Mammary epithelial cell (primary cell): ENCODE measurements around the gene DMRTA1.
"Not testable (repeated sequence)": the region's sequence is repeated elsewhere in the genome, so short reads cannot be mapped to it uniquely, and the experiment has no call there.

ENCODE experiments used
- EZH2 ChIP-seq: IDR thresholded peaks from 2 replicates; pipeline ENCODE4 v1.6.1; 2012; ENCODE audit warnings: low read length, inconsistent platforms, borderline replicate concordance
- TF ChIP-seq, protein P1 (sequence below), 2 donors: IDR thresholded peaks in 1 of 2; conservative IDR thresholded peaks in 1 of 2; 2 replicates each; pipeline ENCODE4 v1.5.1; 2011 to 2012; ENCODE audit warnings: inconsistent platforms in 2 of 2, low read length in 2 of 2, mild to moderate bottlenecking in 2 of 2, control low read depth in 1 of 2, low read depth in 1 of 2; ENCODE audit not compliant: insufficient read depth in 1 of 2; ENCODE audit errors: extremely low read depth in 1 of 2

DNA sequence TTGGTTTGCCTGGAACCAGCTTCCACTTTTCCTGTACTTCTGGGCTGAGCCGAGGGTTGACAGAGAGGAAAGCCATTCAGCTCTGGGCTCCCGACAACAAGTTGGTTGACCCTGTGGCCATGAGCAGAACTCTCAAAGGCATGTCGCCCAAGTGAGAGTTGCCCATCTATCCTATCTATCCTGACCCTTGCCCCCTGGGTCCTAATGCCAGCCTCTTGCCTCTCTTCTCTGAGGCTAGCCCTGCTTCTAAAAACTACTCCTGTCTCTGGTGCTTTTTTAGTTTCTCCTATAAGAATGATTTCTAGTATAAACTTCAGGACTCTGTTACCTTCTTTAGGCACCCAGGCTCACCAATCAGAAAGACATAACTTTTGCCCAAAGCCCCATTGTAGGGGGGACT is 11.4 kb upstream of the DMRTA1 start:
- TF ChIP-seq, protein P1, sequence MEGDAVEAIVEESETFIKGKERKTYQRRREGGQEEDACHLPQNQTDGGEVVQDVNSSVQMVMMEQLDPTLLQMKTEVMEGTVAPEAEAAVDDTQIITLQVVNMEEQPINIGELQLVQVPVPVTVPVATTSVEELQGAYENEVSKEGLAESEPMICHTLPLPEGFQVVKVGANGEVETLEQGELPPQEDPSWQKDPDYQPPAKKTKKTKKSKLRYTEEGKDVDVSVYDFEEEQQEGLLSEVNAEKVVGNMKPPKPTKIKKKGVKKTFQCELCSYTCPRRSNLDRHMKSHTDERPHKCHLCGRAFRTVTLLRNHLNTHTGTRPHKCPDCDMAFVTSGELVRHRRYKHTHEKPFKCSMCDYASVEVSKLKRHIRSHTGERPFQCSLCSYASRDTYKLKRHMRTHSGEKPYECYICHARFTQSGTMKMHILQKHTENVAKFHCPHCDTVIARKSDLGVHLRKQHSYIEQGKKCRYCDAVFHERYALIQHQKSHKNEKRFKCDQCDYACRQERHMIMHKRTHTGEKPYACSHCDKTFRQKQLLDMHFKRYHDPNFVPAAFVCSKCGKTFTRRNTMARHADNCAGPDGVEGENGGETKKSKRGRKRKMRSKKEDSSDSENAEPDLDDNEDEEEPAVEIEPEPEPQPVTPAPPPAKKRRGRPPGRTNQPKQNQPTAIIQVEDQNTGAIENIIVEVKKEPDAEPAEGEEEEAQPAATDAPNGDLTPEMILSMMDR (conservative IDR thresholded peaks at IDR 0.05 in 1 of 2, IDR thresholded peaks at IDR 0.05 in 1 of 2; ENCODE audit: extremely low read depth in 1 of 2, insufficient read depth in 1 of 2, low read depth in 1 of 2, low read length in 2 of 2), result not testable (repeated sequence)
- TF ChIP-seq EZH2, result not testable (repeated sequence)
